HG02623 (cell line): Measurements from ENCODE around the gene ZNF280B.
"Not testable (repeated sequence)": the region's sequence is repeated elsewhere in the genome, so short reads cannot be mapped to it uniquely, and the experiment has no call there.

Source experiments
- ATAC-seq: cut with Tn5 transposase; IDR thresholded peaks from one replicate; pipeline ENCODE4 v1.9.1; 2021; ENCODE audit warnings: moderate library complexity; ENCODE audit not compliant: unreplicated experiment

The ZNF280B gene

DNA sequence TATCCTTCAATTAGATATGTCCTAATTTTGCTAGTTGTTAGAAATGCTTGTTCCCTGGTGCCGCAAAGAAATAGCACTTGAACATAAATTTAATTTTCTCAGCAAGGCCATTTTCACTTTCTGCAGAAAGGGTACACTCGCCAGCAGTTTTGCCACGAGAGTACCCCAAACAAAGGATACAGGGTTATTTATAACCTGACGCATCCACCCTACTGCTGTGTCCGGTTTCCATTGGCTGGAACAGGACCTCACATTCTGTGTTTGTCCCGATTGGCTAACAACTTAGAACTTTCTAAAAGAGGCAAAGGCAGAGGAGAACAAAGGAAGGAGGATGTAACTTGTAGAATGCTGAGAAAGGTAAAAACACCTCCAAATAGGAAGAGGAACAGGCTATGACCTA, 1.4 kb upstream of the ZNF280B start:
- ATAC-seq = not testable (repeated sequence)

DNA sequence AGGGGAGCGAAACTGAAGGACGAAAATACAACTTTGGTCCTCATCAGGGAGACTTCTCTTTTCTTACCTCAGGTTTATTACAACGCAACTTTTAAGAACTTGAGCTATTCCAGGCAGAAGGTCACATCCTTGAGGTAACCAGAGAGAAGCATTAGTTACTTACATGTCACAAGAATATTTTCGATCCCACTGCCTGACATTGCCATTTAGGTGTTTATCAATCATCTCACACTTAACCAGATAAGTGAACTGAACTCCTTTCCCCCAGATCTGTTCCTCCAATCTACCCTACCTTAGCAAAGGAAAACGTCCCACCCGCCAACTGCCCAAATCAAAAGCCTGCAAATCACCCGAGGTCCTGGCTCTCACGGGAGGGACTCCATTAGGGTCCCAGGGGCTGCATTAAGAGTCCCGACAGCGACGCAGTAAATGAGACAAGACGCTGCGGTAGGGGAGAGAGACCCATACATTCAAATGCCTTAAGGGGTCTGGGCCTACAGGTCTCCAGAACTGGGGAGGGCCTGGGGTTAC, 734 bp downstream of the ZNF280B start:
- ATAC-seq = no peak

DNA sequence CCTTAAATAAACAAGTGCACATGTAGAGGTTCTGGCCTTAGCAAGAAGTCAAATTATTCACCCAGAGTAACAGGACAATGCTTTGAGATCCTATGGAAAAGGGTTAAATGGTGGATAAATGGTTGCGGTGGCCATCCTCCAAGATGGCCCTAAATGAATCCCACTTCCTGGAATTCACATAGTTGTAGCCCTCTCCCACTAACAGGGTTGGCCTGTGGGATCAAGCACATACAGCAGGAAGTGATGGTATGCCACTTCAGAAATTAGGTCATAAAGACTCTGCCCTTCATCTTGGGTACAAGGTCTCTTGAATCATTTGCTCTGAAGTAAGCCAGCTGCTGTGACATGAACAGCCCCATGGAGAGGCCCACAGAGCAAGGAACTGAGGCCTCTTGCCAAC, 1.8 kb downstream of the ZNF280B start:
- no peak for ATAC-seq

DNA sequence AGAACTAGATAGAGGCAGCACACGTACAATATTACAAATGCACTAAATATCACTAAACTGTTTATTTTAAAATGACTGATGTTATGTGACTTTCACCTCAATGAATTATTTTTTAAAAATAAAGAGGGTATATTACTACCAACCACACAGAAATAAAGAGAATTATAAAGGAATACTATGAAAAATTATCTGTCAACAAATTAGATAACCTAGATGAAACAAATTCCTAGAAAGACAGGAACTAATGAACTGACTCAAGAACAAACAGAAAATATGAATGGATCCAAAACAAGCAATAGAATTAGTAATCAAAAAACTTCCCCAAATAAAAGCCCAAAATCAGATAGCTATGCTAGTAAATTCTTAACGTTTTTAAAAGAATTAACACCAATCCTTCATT, 10.3 kb downstream of the ZNF280B start:
- no peak for ATAC-seq

DNA sequence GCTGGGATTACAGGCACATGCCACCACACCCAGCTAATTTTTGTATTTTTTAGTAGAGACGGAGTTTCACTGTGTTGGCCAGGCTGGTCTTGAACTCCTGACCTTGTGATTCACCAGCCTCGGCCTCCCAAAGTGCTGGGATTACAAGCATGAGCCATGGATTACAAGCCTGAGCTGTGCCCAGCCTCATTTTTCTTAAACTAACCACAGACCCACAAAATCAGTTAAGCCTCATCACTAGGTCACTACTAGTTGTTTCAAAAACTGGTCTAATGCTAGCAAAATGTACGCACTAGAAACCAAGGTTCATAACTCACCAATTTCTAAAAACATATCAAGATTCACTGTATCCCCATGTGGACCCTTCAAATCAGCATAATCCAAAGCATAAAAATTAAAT, 17.0 kb downstream of the ZNF280B start:
- ATAC-seq = not testable (repeated sequence)

DNA sequence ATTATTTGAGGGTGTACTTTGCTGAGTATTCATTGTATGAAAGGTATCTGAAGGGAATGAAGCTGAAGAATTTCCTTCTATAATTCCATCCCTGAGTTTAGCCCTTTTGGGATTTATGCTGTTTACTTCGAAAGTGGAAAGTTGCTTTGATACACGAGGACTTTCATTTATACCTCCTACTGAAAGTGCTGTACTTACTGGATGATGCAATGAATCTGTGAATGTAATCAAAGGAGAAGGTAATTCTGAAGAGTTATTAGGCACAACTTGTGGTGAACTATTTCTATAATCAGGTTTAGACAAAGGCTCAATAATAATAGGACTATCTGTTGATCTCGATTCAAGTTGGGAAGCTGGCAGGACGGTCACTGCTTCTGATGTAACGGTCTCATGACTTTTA, 19.8 kb downstream of the ZNF280B start:
- no peak for ATAC-seq

DNA sequence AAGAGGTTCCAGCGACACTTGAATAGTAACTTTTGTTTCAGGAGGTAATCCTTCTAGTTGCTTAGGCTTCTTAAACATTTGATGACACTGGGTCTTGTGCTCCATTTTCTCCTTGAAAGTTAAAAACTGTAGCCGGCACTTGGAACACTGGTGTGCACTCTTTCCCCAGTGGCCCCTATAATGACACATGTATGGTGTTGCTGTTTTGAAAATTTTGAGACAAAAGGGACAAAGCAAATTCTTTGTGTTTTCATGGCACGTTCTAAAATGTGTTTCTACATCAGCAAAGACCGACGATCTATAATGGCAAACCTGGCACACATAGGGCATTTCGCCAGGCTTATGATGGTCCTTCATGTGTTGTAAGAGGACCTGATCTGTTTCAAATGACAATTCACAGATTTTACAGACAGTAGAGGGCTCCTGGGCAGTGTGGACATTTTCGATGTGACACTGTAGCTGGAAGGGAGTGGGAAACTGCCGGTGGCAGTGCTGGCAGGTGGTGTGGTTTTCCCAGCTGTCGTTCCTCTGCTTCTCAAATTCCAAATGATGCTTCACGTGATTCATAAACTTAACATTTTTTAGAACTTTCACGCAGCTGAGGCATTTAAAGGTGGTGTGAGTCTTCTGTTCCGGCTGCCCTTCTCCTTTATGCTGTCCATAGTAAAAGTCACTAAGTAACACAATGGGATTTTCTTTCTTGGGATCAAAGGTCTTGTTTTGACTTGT, 20.5 kb downstream of the ZNF280B start:
- no peak for ATAC-seq

DNA sequence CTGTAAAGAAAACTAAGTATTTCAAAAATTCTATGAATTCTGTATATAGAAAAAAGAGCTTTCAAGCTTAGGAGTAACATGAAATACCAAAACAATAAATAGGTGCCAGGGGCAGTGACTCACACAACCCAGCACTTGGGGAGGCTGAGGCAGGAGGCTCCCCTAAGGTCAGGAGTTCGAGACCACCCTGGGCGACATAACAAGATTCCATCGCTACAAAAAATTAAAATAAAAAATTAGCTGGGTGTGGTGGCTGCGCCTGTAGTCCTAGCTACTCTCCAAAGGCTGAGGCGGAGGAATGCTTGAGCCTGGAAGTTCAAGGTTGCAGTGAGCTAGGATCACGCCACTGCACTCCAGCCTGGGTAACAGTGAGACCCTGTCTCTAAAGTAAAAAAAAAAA, 21.5 kb downstream of the ZNF280B start:
- no peak for ATAC-seq

DNA sequence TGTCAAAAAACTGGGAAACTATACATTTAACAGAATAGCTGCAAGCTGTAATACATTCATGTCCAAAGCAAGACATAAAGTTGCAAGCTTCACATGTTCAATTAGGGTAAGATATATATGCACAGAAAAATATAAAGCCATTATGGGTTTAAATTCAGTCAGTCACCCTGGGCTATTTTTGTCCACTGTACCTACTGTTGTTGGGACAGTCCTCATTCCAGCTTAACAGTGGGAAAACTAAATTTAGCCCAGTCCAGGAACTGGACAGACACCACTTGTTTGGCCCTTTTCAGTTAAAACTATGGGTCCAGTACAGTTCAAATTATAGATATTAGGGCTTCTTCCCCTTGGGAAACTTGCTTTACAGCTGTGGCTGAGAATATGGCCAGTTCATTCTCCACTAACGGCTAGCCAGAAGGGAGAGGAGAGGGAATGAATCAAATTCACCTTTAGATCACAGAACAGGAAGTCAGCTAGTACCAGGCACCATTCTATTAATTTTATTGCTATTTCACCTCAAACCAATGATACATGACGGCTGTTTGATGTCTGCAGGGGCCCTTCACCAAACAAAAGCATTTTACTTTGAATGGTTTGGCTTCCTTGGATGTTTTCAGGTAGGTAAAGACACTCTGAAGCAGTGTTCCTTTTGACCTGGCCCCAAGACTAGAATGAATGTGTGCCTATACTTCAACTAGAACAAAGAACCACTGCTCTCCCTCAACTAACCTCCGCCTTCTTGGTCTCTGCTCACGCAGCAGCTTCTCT, 22.2 kb downstream of the ZNF280B start:
- no peak for ATAC-seq

DNA sequence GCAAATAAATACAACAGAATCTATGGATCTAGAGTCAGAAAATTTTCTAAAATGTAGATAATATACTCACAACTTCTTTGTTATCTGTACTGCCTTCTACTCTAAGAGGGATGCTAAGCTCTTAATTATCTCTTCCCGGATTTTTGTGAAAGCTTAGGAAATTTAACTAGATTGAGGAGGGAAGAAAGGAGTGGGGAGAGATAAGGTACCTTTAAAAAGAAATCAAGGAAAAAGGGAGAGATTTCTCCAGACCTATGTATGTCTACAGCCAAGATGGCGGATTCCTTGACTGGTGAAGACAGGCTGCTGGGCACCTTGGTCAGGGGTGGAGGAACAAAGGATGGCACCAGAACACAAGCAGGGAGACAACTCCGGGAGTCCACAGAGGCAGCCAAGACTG, 23.0 kb downstream of the ZNF280B start:
- no peak for ATAC-seq

DNA sequence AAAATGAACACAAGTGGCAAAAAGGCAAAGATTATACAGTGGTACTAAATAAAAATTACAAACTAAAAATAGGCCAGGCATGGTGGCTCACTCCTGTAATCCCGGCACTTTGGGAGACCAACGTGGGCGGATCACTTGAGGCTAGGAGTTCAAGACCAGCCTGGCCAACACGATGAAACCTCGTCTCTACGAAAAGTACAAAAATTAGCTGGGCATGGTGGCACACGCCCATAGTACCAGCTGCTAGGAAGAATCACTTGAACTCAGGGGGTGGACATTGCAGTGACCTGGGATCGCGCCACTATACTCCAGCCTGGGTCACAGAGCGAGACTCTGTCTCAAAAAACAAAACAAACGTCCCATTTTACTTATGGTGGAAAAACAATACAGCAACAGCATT, 24.5 kb downstream of the ZNF280B start:
- ATAC-seq = no peak

DNA sequence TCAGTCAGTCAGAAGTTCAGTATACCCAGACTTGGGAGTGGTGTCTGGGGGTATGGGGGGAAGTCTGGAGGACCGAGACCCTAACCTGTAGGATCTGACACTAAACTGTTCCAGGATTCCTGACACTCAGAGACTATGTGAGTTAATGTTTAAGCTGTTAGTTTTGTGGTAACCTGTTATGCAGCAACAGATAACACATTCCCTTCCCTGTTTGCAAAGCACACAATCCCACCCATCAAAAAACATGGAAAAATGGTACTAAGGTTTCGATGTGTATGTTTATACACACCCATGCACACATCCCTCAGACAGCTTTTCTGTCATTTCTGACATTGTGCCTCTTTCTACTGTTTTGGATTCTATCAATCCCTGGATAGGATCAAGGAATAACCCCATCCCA, 27.6 kb downstream of the ZNF280B start:
- no peak for ATAC-seq

DNA sequence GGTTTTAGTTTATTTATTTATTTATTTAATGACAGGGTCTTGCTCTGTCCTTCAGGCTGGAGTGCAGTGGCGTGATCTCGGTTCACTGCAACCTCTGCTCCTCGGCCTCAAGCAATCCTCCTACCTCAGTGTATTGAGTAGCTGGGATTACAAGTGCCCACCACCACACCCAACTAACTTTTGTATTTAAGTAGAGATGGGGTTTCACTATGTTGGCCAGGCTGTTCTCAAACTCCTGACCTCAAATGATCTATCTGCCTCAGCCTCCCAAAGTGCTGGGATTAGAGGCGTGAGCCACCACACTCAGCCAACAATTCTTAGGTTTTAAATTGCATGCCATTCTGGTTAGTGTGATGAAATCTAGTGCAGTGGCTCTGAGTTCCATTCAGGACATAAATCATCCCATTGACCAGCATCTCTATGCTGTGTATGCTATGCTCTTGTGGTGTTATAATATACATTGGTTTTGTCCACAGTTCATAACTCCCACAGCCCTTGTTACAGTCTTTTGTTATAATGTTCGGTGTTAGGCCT, 28.5 kb downstream of the ZNF280B start:
- no peak for ATAC-seq

DNA sequence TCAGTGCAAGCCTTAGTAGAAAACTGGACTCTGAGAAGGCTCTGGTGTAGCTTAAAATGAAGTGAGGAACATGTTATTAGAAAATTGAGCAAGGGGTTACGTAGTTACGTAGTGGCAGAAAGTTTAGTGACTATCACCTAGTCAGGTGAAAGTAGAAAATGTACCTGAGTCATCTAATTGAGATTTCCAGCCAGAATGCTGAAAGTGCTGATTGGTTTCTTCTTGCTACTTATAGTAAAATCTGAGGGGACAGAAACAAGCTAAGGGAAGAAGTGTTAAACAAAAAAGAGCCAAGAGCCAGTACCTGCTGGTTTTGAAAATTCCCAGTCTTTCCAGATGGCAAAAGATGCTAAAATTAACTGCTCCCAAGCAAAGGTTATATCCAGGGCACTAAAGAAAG, 29.4 kb downstream of the ZNF280B start:
- ATAC-seq = no peak

DNA sequence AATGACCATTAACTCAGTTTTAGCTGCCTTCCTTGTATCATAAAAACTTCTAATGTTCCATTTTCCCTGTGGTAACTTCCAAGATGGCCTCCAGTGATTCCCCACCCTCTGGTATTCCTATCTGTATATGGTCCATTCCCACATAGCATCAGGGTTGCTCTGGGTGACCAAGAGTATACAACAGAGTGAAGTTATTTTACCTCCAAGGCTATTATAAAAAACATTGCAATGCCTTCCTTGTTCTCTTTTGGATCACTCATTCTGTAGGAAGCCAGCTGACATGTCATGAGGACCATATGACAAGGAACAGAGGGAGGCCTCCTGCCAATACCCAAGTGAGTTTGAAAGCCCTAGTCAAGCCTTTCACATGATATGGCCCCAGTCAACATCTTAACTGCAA, 30.1 kb downstream of the ZNF280B start:
- ATAC-seq = no peak

DNA sequence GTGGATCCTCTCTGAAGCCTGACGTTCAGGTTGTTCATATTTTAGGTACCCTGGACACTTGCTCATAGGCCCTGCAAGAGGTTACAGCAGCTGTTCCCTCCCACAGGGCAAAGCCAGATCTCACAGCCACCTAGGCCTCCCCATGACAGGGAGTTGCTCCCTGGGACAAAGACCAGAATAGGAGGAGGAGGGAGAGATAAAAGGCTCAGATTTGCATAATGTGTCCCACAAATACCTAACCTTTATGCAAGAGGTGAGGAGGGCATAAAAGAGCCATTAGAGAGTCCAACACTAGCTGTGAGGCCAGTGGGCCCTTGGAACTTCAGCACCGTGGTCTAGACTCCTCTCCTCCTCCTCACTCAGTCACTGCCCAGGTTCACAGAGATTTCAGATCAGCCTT, 33.8 kb downstream of the ZNF280B start:
- ATAC-seq = no peak

DNA sequence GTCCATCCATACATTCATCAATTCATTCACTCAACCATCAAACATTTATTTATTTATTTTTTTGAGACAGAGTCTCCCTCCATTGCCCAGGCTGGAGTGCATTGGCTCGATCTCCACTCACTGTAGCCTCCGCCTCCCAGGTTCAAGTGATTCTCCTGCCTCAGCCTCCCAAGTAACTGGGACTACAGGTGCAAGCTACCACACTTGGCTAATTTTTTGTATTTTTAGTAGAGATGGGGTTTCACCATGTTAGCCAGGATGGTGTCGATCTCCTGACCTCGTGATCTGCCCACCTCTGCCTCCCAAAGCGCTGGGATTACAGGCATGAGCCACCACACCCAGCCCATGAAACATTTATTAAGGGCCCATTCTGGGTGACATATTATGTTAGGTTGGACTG, 37.4 kb downstream of the ZNF280B start:
- not testable (repeated sequence) for ATAC-seq

DNA sequence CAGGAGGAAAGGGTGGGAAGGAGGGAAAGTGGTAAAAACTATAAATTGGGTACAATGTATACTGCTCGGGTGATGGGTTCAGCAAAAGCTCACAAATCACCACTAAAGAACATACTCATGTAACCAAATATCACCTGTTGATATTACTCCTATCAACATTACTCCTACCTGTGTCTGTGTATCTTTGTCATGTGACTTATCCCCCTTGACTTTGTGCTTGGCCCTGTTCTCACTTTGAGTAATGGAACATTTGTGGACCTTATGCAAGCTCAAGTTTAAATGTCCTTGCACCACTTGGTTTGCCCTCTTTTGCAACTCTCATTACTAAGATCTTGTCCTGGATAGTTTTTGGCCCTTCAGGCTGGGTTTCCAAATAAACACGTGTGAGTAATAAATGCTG, 39.0 kb downstream of the ZNF280B start:
- no peak for ATAC-seq

DNA sequence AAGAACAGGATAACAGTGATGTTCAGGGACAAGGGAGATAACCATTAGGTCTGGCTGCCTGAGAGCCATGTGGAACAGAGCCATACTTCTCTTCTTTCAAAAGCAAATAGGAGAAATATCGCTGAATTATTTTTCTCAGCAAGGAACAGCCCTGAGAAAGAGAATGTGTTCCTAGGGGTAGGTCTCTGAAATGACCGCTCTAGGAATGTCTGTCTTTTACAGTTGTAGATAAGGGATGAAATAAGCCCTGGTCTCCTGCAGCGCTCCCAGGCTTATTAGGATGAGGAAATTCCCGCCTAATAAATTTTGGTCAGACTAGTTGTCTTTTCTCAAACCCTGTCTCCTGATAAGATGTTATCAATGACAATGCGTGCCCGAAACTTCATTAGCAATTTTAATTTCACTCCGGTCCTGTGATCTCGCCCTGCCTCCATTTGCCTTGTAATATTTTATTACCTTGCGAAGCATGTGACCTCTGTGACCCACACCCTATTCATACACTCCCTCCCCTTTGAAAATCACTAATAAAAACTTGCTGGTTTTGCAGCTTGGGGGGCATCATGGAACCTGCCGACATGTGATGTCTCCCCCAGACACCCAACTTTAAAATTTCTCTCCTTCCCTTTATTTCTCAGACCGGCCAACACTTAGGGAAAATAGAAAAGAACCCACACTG, 39.6 kb downstream of the ZNF280B start:
- not testable (repeated sequence) for ATAC-seq

DNA sequence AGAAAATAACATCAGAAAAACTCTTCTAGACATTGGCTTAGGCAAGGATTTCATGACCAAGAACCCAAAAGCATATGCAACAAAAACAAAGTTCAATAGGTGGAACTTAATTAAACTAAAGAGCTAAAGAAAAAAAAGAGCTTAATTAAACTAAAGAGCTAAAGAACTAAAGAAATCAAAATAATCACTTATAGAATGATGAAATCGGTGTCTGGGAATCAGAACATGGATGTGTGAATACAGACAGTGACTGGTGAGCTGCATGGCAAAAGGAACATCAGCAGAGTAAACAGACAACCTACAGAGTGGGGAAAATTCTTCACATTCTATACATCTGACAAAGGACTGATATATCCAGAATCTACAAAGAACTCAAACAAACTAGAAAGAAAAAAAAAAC, 41.4 kb downstream of the ZNF280B start:
- ATAC-seq = no peak

DNA sequence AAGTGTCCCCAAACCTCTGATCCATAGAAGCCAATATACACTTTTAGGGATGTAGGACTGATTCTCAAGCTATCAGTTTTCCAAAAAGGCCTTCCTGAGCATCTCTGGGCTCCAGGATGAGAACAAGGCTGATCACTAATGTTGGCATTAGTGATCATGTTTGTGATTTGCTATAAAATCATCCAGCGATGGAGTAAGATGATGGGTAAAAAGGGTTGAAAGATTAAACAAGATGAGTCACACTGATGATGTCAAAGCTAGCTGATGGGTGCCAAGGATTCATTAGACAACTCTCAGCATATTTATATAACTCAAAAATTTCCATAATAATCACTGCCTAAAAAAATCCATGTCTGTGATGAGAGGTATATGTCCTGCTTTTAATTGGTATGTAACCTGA, 42.8 kb downstream of the ZNF280B start:
- no peak for ATAC-seq
